Neural cell (in vitro differentiated cells): ENCODE data around the gene BNIP5.

Source experiments
- EZH2 ChIP-seq: fragments of 200-600, 300-800 bp; shearing (Covaris generic), sonication (generic); IDR thresholded peaks from 2 replicates; pipeline ENCODE4 v1.6.1; 2014; ENCODE audit warnings: antibody characterized with exemption, low read length, borderline replicate concordance, mild to moderate bottlenecking; ENCODE audit not compliant: insufficient read depth, poor library complexity, severe bottlenecking
- MXI1 ChIP-seq: fragments of 450-650 bp; conservative IDR thresholded peaks from 2 replicates; pipeline ENCODE4 v1.6.1; 2014; ENCODE audit warnings: antibody characterized with exemption, mild to moderate bottlenecking; ENCODE audit not compliant: poor library complexity, severe bottlenecking
- POLR2AphosphoS5 ChIP-seq: IDR thresholded peaks from 2 replicates; pipeline ENCODE4 v1.6.1; 2012
- RAD21 ChIP-seq: fragments of 450-650 bp; conservative IDR thresholded peaks from 2 replicates; pipeline ENCODE4 v1.6.1; 2014; ENCODE audit warnings: antibody characterized with exemption, mild to moderate bottlenecking, moderate library complexity
- SMC3 ChIP-seq: fragments of 450-650 bp; conservative IDR thresholded peaks from 2 replicates; pipeline ENCODE4 v1.6.1; 2014; ENCODE audit warnings: antibody characterized with exemption, mild to moderate bottlenecking, moderate library complexity; ENCODE audit not compliant: poor library complexity
- TF ChIP-seq, protein P1 (sequence below): fragments of 450-650 bp; IDR thresholded peaks from 2 replicates; pipeline ENCODE4 v1.5.1; 2014; ENCODE audit warnings: antibody characterized with exemption, mild to moderate bottlenecking, moderate library complexity; ENCODE audit not compliant: poor library complexity, severe bottlenecking
- TF ChIP-seq, protein P2 (sequence below): IDR thresholded peaks from 2 replicates; pipeline ENCODE4 v1.6.1; 2012; ENCODE audit warnings: borderline replicate concordance

DNA sequence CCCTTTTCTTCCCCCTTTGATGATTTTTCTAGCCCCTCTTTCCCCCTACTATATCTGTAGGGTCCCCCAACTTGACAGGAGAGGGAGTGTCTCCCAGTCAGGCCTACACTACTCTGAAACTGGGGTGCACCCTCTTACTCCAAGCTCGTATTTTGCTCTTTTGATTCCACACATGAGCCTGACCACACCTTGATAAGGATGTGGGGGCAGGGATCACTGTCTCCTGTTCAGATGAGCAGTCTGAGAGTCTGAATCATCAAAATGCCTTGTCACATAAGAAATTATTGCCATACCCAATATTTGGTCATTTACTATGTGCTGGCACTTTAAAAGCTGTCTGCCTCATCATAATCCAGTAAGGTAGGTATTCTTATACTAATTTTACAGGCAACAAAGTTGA is 50.9 kb downstream of the BNIP5 start:
- TF ChIP-seq, protein P1, sequence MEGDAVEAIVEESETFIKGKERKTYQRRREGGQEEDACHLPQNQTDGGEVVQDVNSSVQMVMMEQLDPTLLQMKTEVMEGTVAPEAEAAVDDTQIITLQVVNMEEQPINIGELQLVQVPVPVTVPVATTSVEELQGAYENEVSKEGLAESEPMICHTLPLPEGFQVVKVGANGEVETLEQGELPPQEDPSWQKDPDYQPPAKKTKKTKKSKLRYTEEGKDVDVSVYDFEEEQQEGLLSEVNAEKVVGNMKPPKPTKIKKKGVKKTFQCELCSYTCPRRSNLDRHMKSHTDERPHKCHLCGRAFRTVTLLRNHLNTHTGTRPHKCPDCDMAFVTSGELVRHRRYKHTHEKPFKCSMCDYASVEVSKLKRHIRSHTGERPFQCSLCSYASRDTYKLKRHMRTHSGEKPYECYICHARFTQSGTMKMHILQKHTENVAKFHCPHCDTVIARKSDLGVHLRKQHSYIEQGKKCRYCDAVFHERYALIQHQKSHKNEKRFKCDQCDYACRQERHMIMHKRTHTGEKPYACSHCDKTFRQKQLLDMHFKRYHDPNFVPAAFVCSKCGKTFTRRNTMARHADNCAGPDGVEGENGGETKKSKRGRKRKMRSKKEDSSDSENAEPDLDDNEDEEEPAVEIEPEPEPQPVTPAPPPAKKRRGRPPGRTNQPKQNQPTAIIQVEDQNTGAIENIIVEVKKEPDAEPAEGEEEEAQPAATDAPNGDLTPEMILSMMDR = no peak
- TF ChIP-seq EZH2 (no peak), SMC3 (no peak), POLR2AphosphoS5 (no peak), RAD21 (no peak), MXI1 (no peak)
- TF ChIP-seq, protein P2, sequence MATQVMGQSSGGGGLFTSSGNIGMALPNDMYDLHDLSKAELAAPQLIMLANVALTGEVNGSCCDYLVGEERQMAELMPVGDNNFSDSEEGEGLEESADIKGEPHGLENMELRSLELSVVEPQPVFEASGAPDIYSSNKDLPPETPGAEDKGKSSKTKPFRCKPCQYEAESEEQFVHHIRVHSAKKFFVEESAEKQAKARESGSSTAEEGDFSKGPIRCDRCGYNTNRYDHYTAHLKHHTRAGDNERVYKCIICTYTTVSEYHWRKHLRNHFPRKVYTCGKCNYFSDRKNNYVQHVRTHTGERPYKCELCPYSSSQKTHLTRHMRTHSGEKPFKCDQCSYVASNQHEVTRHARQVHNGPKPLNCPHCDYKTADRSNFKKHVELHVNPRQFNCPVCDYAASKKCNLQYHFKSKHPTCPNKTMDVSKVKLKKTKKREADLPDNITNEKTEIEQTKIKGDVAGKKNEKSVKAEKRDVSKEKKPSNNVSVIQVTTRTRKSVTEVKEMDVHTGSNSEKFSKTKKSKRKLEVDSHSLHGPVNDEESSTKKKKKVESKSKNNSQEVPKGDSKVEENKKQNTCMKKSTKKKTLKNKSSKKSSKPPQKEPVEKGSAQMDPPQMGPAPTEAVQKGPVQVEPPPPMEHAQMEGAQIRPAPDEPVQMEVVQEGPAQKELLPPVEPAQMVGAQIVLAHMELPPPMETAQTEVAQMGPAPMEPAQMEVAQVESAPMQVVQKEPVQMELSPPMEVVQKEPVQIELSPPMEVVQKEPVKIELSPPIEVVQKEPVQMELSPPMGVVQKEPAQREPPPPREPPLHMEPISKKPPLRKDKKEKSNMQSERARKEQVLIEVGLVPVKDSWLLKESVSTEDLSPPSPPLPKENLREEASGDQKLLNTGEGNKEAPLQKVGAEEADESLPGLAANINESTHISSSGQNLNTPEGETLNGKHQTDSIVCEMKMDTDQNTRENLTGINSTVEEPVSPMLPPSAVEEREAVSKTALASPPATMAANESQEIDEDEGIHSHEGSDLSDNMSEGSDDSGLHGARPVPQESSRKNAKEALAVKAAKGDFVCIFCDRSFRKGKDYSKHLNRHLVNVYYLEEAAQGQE = no peak
